ENCODE results near the gene ST8SIA1. TPM values are rescaled to one million over a fixed set of nuclear protein-coding genes. Genes with fewer than 3 reads are reported as not detected.

ST8SIA1 gene
- total and polyA plus RNA-seq, 2 of the 4 experiments (the other 2 are of a cell fraction): not detected

GRCh38 chr12:22217556-22217955 lies 117.0 kb downstream of the ST8SIA1 start:
- Histone ChIP-seq H3K14ac (replicated peaks; ENCODE audit: low read depth, low read length) (no peak overlapping the region), H4K8ac (ENCODE audit: low read depth in 2 of 2, low read length in 2 of 2) (no peak overlapping the region), H3K9me1 (ENCODE audit: insufficient read depth, low read length) (no peaks in the 10 kb centered on the region), H3K4me2 (ENCODE audit: low read depth, low read length) (no peak overlapping the region), H2AK5ac (ENCODE audit: low read depth, low read length) (no peak overlapping the region), H4K91ac (ENCODE audit: insufficient read depth, low read depth, low read length) (no peak overlapping the region), H3K18ac (ENCODE audit: low read depth, low read length) (no peak overlapping the region), H3K23ac (ENCODE audit: low read depth, low read length) (no peak overlapping the region), H3K9me3 (ENCODE audit: control insufficient read depth, insufficient read depth, low read length) (no peaks in the 10 kb centered on the region), H2BK5ac (ENCODE audit: low read depth, low read length, poor library complexity, severe bottlenecking) (no peak overlapping the region), H3K56ac (ENCODE audit: extremely low read depth, insufficient read depth, low read length) (no peak overlapping the region), H2AFZ (replicated peaks; ENCODE audit: low read length, poor library complexity) (no peak overlapping the region), H3K27me3 (ENCODE audit: control insufficient read depth, insufficient read depth, low read length) (peaks cover 4% of the 10 kb centered on the region; the same call in 1 of the 2 replicates), H3K36me3 (ENCODE audit: control insufficient read depth, insufficient read depth, low read length) (no peaks in the 10 kb centered on the region), H3K27ac (ENCODE audit: insufficient read depth, low read length) (no peak overlapping the region), H4K20me1 (ENCODE audit: insufficient read depth, low read length) (no peaks in the 10 kb centered on the region), H4K5ac (ENCODE audit: low read depth, low read length) (no peak overlapping the region), H3K4me1 (ENCODE audit: control insufficient read depth, insufficient read depth, low read length) (no peaks in the 10 kb centered on the region), H2AK9ac (replicated peaks; ENCODE audit: low read depth, low read length, poor library complexity) (no peak overlapping the region), H3K79me1 (ENCODE audit: low read depth in 1 of 2, low read length in 2 of 2) (no peaks in the 10 kb centered on the region), H2BK120ac (ENCODE audit: low read depth, low read length) (no peak overlapping the region), H2BK20ac (ENCODE audit: low read depth, low read length) (no peak overlapping the region), H3K9ac (ENCODE audit: low read depth, low read length) (no peak overlapping the region), H2BK15ac (ENCODE audit: low read depth, low read length) (no peak overlapping the region), H3K4me3 (ENCODE audit: insufficient read depth, low read depth, low read length) (no peak overlapping the region), H3K4ac (ENCODE audit: low read depth, low read length) (no peak overlapping the region)
- dilution Hi-C loops (cut with HindIII; ENCODE audit: low sequenced_read_pairs, unreplicated experiment): no loop called here
- ChIA-PET POLR2A (ENCODE audit: unreplicated experiment) (no interaction called here), CTCF (no interaction called here)
- intact Hi-C loops (cut with micrococcal nuclease): no loop called here
- no TSS peak for BruUV-seq (replicated peaks)
- no peak for ATAC-seq (ENCODE audit: low read depth)
- TF ChIP-seq CEBPB (IDR thresholded peaks at IDR 0.05; ENCODE audit: low read depth, low read length) (no peak), RAD21 (IDR thresholded peaks at IDR 0.05; ENCODE audit: low read length) (no peak), POLR2A (IDR thresholded peaks at IDR 0.05; ENCODE audit: low read depth, low read length) (no peak), RFX5 (IDR thresholded peaks at IDR 0.05; ENCODE audit: low read depth, low read length) (no peak), NFE2L2 (IDR thresholded peaks at IDR 0.05; ENCODE audit: low read depth, low read length) (no peak), SMC3 (IDR thresholded peaks at IDR 0.05; ENCODE audit: low read depth, low read length) (no peak), RCOR1 (IDR thresholded peaks at IDR 0.05; ENCODE audit: insufficient replicate concordance, low read length) (no peak), CTCF (conservative IDR thresholded peaks at IDR 0.05; ENCODE audit: low read depth, low read length) (no peak), MAFK (IDR thresholded peaks at IDR 0.05; ENCODE audit: low read depth, low read length) (no peak), BHLHE40 (IDR thresholded peaks at IDR 0.05; ENCODE audit: low read depth, low read length) (no peak), USF2 (IDR thresholded peaks at IDR 0.05; ENCODE audit: low read depth, low read length) (no peak), MAZ (IDR thresholded peaks at IDR 0.05; ENCODE audit: borderline replicate concordance, low read depth, low read length) (no peak), MXI1 (IDR thresholded peaks at IDR 0.05; ENCODE audit: borderline replicate concordance, low read depth, low read length) (no peak), FOS (IDR thresholded peaks at IDR 0.05; ENCODE audit: low read depth, low read length) (no peak)
- TF ChIP-seq, protein P1, sequence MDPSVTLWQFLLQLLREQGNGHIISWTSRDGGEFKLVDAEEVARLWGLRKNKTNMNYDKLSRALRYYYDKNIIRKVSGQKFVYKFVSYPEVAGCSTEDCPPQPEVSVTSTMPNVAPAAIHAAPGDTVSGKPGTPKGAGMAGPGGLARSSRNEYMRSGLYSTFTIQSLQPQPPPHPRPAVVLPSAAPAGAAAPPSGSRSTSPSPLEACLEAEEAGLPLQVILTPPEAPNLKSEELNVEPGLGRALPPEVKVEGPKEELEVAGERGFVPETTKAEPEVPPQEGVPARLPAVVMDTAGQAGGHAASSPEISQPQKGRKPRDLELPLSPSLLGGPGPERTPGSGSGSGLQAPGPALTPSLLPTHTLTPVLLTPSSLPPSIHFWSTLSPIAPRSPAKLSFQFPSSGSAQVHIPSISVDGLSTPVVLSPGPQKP (IDR thresholded peaks at IDR 0.05; ENCODE audit: borderline replicate concordance, low read depth, low read length): no peak
- DNase-seq: no peak
- WGBS, 2 experiments (ENCODE audit: extremely low coverage in 2 of 2, insufficient read length in 1 of 2): no CpG with 5 or more reads among the region's 1 CpG
- in situ Hi-C loops (cut with MboI; ENCODE audit: low sequenced_read_pairs): no loop called here
